Progenitor cell of endocrine pancreas (in vitro differentiated cells): ENCODE measurements around the gene ADARB2. TPM values are rescaled to one million over a fixed set of nuclear protein-coding genes. Genes with fewer than 3 reads are reported as not detected.

Source experiments
- DNase-seq: peaks from one replicate; pipeline ENCODE4 v3.0.0; 2021; ENCODE audit warnings: low spot score; ENCODE audit not compliant: unreplicated experiment
- H3K27ac Mint-ChIP-seq: 2 replicates; pipeline ENCODE4 v1.8.0; 2021; ENCODE audit warnings: mild to moderate bottlenecking, moderate library complexity, mixed read lengths
- H3K27me3 Mint-ChIP-seq: 2 replicates; pipeline ENCODE4 v1.8.0; 2021; ENCODE audit warnings: mixed read lengths
- H3K36me3 Mint-ChIP-seq: 2 replicates; pipeline ENCODE4 v1.8.0; 2022; ENCODE audit warnings: mixed read lengths; ENCODE audit not compliant: insufficient read depth
- H3K4me1 Mint-ChIP-seq: 2 replicates; pipeline ENCODE4 v1.8.0; 2021; ENCODE audit warnings: low read depth, mixed read lengths
- H3K4me3 Mint-ChIP-seq: 2 replicates; pipeline ENCODE4 v1.8.0; 2021; ENCODE audit warnings: low read depth, mild to moderate bottlenecking, moderate library complexity, mixed read lengths
- H3K9me3 Mint-ChIP-seq: 2 replicates; pipeline ENCODE4 v1.8.0; 2021; ENCODE audit warnings: low read depth, mixed read lengths
- CTCF ChIP-seq: fragments of 200-600 bp; sonication (generic); IDR thresholded peaks from one replicate; pipeline ENCODE4 v1.5.0; 2021; ENCODE audit warnings: antibody characterized with exemption, mild to moderate bottlenecking; ENCODE audit not compliant: unreplicated experiment
- total RNA-seq: library from RNA; stranded (reverse); gene quantifications from 2 replicates; pipeline ENCODE4 v1.2.1, GENCODE V29; 2021

ADARB2 gene
- total RNA-seq, 1 donor from 2014 or later, result 1.3 TPM

GRCh38 chr10:1688531-1688930, 48.8 kb downstream of the ADARB2 start:
- no peak for DNase-seq
- TF ChIP-seq CTCF, result no peak
- Mint-ChIP-seq H3K4me3 (no peak overlapping the region), H3K36me3 (no peaks in the 10 kb centered on the region), H3K4me1 (peaks cover 15% of the 10 kb centered on the region), H3K27me3 (peaks cover 7% of the 10 kb centered on the region), H3K9me3 (peaks cover 7% of the 10 kb centered on the region), H3K27ac (no peak overlapping the region)

GRCh38 chr10:1687623-1688150, 49.6 kb downstream of the ADARB2 start:
- Mint-ChIP-seq H3K27ac (no peak overlapping the region), H3K27me3 (peaks cover 10% of the 10 kb centered on the region), H3K4me1 (peaks cover 13% of the 10 kb centered on the region), H3K36me3 (no peaks in the 10 kb centered on the region), H3K4me3 (no peak overlapping the region), H3K9me3 (peaks cover 7% of the 10 kb centered on the region)
- no peak for DNase-seq
- TF ChIP-seq CTCF, result no peak

- H3K27me3 Mint-ChIP-seq, result peaks cover 10% of the 10 kb centered on the region
- peaks cover 10% of the 10 kb centered on the region for H3K4me1 Mint-ChIP-seq
- peaks cover 7% of the 10 kb centered on the region for H3K9me3 Mint-ChIP-seq
- TF ChIP-seq CTCF, result no peak
- no peak overlapping the region for H3K4me3 Mint-ChIP-seq
- no peaks in the 10 kb centered on the region for H3K36me3 Mint-ChIP-seq
- H3K27ac Mint-ChIP-seq, result no peak overlapping the region
- no peak for DNase-seq
Measured at GRCh38 chr10:1687190-1687589, 50.1 kb downstream of the ADARB2 start.

- H3K4me1 Mint-ChIP-seq, result peaks cover 3% of the 10 kb centered on the region
- no peak for TF ChIP-seq CTCF
- no peaks in the 10 kb centered on the region for H3K36me3 Mint-ChIP-seq
- H3K27ac Mint-ChIP-seq, result no peak overlapping the region
- peaks cover 10% of the 10 kb centered on the region for H3K27me3 Mint-ChIP-seq
- no peak overlapping the region for H3K4me3 Mint-ChIP-seq
- no peak for DNase-seq
- peaks cover 7% of the 10 kb centered on the region for H3K9me3 Mint-ChIP-seq
Measured at GRCh38 chr10:1686491-1686749, 50.9 kb downstream of the ADARB2 start.

- Mint-ChIP-seq H3K27me3 (peaks cover 10% of the 10 kb centered on the region), H3K36me3 (no peaks in the 10 kb centered on the region), H3K4me3 (no peak overlapping the region), H3K27ac (no peak overlapping the region), H3K4me1 (peaks cover 3% of the 10 kb centered on the region), H3K9me3 (peaks cover 7% of the 10 kb centered on the region)
- no peak for TF ChIP-seq CTCF
- no peak for DNase-seq
Measured at GRCh38 chr10:1685699-1686490, 51.4 kb downstream of the ADARB2 start.
